Liver (tissue), 9 donors: ENCODE data around the gene TUBB4B. TPM values are rescaled to one million over a fixed set of nuclear protein-coding genes. Genes with fewer than 3 reads are reported as not detected.

Experiments used
- DNase-seq: peaks from one replicate; pipeline ENCODE4 v3.0.0-alpha.2; 2017; ENCODE audit warnings: low spot score
- H3K27ac ChIP-seq, 2 donors: one replicate each; pipeline ENCODE4 v1.7.0; 2013; ENCODE audit warnings: inconsistent platforms in 2 of 2, low read length in 2 of 2, control low read depth in 1 of 2, low read depth in 1 of 2, mild to moderate bottlenecking in 1 of 2
- H3K27me3 ChIP-seq, 4 donors: one replicate each; pipeline versions ENCODE4 v1.6.1 to v1.7.0; 2013; ENCODE audit warnings: low read length in 3 of 4, inconsistent platforms in 1 of 4, mild to moderate bottlenecking in 1 of 4, moderate library complexity in 1 of 4; ENCODE audit not compliant: control insufficient read depth in 4 of 4, insufficient read depth in 4 of 4
- H3K36me3 ChIP-seq, 4 donors: one replicate each; pipeline versions ENCODE4 v1.6.1 to v1.7.0; 2013; ENCODE audit warnings: low read length in 3 of 4, mild to moderate bottlenecking in 3 of 4, low read depth in 1 of 4, moderate library complexity in 1 of 4; ENCODE audit not compliant: control insufficient read depth in 4 of 4, insufficient read depth in 3 of 4
- H3K4me1 ChIP-seq, 4 donors: one replicate each; pipeline versions ENCODE4 v1.6.1 to v1.7.0; 2013; ENCODE audit warnings: low read length in 3 of 4, mild to moderate bottlenecking in 3 of 4, moderate library complexity in 1 of 4; ENCODE audit not compliant: control insufficient read depth in 4 of 4, insufficient read depth in 4 of 4
- H3K4me3 ChIP-seq, 3 donors: one replicate each; pipeline versions ENCODE4 v1.6.1 to v1.7.0; 2013; ENCODE audit warnings: low read length in 3 of 3, control low read depth in 1 of 3, low read depth in 1 of 3, mild to moderate bottlenecking in 1 of 3
- H3K9ac ChIP-seq, 2 donors: one replicate each; pipeline ENCODE4 v1.7.0; 2013; ENCODE audit warnings: low read length in 2 of 2, mild to moderate bottlenecking in 2 of 2, moderate library complexity in 2 of 2, control low read depth in 1 of 2, low read depth in 1 of 2
- H3K9me3 ChIP-seq, 4 donors: one replicate each; pipeline versions ENCODE4 v1.6.1 to v1.7.0; 2013; ENCODE audit warnings: low read length in 3 of 4; ENCODE audit not compliant: control insufficient read depth in 4 of 4
- FOXA2 ChIP-seq: IDR thresholded peaks from 2 replicates; pipeline ENCODE4 v1.6.1; 2016; ENCODE audit warnings: antibody characterized with exemption
- GABPA ChIP-seq, 2 donors: IDR thresholded peaks in 1 of 2; conservative IDR thresholded peaks in 1 of 2; 2 replicates each; pipeline ENCODE4 v1.6.1; 2016; ENCODE audit warnings: antibody characterized with exemption in 2 of 2, mild to moderate bottlenecking in 1 of 2, moderate library complexity in 1 of 2
- HNF4A ChIP-seq, 2 donors: conservative IDR thresholded peaks; 2 replicates each; pipeline ENCODE4 v1.6.1; 2016; ENCODE audit warnings: antibody characterized with exemption in 2 of 2, mild to moderate bottlenecking in 2 of 2
- HNF4G ChIP-seq: IDR thresholded peaks from 2 replicates; pipeline ENCODE4 v1.6.1; 2016; ENCODE audit warnings: antibody characterized with exemption
- RAD21 ChIP-seq, 2 donors: IDR thresholded peaks; 2 replicates each; pipeline ENCODE4 v1.6.1; 2016; ENCODE audit warnings: antibody characterized with exemption in 2 of 2, mild to moderate bottlenecking in 2 of 2
- RXRA ChIP-seq, 2 donors: IDR thresholded peaks; 2 replicates each; pipeline ENCODE4 v1.6.1; 2017 to 2018; ENCODE audit warnings: antibody characterized with exemption in 2 of 2, mild to moderate bottlenecking in 1 of 2
- SP1 ChIP-seq: IDR thresholded peaks from 2 replicates; pipeline ENCODE4 v1.6.1; 2018; ENCODE audit warnings: antibody characterized with exemption, mild to moderate bottlenecking
- YY1 ChIP-seq: IDR thresholded peaks from 2 replicates; pipeline ENCODE4 v1.6.1; 2016; ENCODE audit warnings: antibody characterized with exemption, mild to moderate bottlenecking
- ZBTB33 ChIP-seq: IDR thresholded peaks from 2 replicates; pipeline ENCODE4 v1.6.1; 2016; ENCODE audit warnings: antibody characterized with exemption
- WGBS: extraction: QIAGEN DNeasy Blood & Tissue Kit; methylation state at CpG from one replicate; pipeline ENCODE4 v1.1.7; 2013; 5-methylcytosine and 5-hydroxymethylcytosine counted together
- polyA plus RNA-seq, 2 donors: library from polyadenylated mRNA; stranded (reverse) in 1 of 2; unstranded in 1 of 2; fragments of 200-250 nt in 1 of 2; fragments of >200 nt in 1 of 2; fragmentation: Nextera tagmentation in 1 of 2; extraction: Ambion mirVana in 1 of 2; gene quantifications; one replicate each; pipeline versions ENCODE4 v1.2.1 to v1.2.3, GENCODE V29; 2013 to 2015
- total RNA-seq, 2 donors: library from RNA; depleted of rRNA; stranded (reverse); fragments of >200 nt; gene quantifications; one replicate each; pipeline ENCODE4 v1.2.3, GENCODE V29; 2014
- TF ChIP-seq, protein P1 (sequence below): fragments of 150-350 bp; IDR thresholded peaks from 2 replicates; pipeline ENCODE4 v1.5.1; 2017; ENCODE audit warnings: improper control_type of control experiment, low read depth, low read length; ENCODE audit not compliant: missing input control
- TF ChIP-seq, protein P2 (sequence below): IDR thresholded peaks from 2 replicates; pipeline ENCODE4 v1.6.1; 2016; ENCODE audit warnings: antibody characterized with exemption, mild to moderate bottlenecking
- TF ChIP-seq, protein P3 (sequence below): IDR thresholded peaks from 2 replicates; pipeline ENCODE4 v1.6.1; 2016; ENCODE audit warnings: antibody characterized with exemption
- donor health status: healthy.
- donor health status: healthy.
- donor health status: healthy.
- donor health status: healthy.
- donor health status: healthy.

TUBB4B gene
- total and polyA plus RNA-seq, 4 donors = 173 to 199 (median 185) TPM

DNA sequence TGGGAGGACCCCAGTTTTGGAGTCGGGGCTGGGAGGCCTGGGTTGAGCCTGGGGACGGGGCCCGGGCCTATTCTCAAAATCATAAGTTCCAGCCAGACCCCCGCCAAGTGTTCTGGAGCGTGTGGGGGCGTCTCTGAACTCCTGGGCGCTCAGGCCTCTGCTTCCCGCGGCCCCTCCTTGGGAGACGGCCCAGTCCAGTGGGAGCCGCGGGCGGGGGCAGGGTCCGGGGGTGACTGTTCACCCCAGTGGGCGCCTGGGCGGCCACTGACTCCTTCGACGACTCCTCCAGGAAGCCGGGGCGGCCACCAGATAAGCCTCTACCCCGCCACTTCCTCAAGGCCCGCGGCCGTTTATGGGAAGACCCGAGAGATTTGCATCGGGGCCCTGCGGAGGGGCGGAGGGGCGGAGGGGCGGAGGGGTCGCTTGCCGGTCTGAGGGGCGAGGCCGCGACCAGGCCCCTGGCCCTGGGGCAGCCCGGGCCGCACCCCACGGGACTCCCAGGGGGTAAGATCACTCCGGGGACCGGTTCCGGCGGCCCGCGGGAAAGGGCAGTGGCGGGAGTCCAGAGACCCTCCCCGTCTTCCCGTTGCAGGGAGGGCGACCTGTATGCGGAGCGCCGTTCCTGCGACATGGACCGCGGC lies 37.1 kb downstream of the TUBB4B start:
- WGBS = 26% methylated on average over 54 of the region's 54 CpGs
- peaks cover 3 to 30% (median 11%) of the 10 kb centered on the region in 4 donors for H3K4me1 ChIP-seq
- peak overlapping the region; percentile 12 to 43 for H3K9ac ChIP-seq
- no peaks in the 10 kb centered on the region for H3K9me3 ChIP-seq
- H3K36me3 ChIP-seq = peaks cover 0 to 1% (median 0%) of the 10 kb centered on the region in 4 donors
- H3K27me3 ChIP-seq = no peaks in the 10 kb centered on the region
- TF ChIP-seq YY1 (no peak), HNF4G (no peak), GABPA (IDR thresholded peaks at IDR 0.05 in 1 of 2, conservative IDR thresholded peaks at IDR 0.05 in 1 of 2) (no peak), FOXA2 (no peak), RAD21 (IDR thresholded peaks at IDR 0.05) (no peak), SP1 (no peak), HNF4A (conservative IDR thresholded peaks at IDR 0.05) (no peak)
- TF ChIP-seq, protein P1, sequence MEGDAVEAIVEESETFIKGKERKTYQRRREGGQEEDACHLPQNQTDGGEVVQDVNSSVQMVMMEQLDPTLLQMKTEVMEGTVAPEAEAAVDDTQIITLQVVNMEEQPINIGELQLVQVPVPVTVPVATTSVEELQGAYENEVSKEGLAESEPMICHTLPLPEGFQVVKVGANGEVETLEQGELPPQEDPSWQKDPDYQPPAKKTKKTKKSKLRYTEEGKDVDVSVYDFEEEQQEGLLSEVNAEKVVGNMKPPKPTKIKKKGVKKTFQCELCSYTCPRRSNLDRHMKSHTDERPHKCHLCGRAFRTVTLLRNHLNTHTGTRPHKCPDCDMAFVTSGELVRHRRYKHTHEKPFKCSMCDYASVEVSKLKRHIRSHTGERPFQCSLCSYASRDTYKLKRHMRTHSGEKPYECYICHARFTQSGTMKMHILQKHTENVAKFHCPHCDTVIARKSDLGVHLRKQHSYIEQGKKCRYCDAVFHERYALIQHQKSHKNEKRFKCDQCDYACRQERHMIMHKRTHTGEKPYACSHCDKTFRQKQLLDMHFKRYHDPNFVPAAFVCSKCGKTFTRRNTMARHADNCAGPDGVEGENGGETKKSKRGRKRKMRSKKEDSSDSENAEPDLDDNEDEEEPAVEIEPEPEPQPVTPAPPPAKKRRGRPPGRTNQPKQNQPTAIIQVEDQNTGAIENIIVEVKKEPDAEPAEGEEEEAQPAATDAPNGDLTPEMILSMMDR = no peak
- no peak for DNase-seq
- peak overlapping the region; percentile 85 to 93 for H3K27ac ChIP-seq
- peak overlapping the region; percentile 32 to 60 (median 53) for H3K4me3 ChIP-seq

GRCh38 chr9:137278721-137279711 lies 37.9 kb downstream of the TUBB4B start:
- TF ChIP-seq ZBTB33 = no peak
- TF ChIP-seq, protein P2, sequence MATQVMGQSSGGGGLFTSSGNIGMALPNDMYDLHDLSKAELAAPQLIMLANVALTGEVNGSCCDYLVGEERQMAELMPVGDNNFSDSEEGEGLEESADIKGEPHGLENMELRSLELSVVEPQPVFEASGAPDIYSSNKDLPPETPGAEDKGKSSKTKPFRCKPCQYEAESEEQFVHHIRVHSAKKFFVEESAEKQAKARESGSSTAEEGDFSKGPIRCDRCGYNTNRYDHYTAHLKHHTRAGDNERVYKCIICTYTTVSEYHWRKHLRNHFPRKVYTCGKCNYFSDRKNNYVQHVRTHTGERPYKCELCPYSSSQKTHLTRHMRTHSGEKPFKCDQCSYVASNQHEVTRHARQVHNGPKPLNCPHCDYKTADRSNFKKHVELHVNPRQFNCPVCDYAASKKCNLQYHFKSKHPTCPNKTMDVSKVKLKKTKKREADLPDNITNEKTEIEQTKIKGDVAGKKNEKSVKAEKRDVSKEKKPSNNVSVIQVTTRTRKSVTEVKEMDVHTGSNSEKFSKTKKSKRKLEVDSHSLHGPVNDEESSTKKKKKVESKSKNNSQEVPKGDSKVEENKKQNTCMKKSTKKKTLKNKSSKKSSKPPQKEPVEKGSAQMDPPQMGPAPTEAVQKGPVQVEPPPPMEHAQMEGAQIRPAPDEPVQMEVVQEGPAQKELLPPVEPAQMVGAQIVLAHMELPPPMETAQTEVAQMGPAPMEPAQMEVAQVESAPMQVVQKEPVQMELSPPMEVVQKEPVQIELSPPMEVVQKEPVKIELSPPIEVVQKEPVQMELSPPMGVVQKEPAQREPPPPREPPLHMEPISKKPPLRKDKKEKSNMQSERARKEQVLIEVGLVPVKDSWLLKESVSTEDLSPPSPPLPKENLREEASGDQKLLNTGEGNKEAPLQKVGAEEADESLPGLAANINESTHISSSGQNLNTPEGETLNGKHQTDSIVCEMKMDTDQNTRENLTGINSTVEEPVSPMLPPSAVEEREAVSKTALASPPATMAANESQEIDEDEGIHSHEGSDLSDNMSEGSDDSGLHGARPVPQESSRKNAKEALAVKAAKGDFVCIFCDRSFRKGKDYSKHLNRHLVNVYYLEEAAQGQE = no peak
- no peak for TF ChIP-seq RAD21 (IDR thresholded peaks at IDR 0.05)
- TF ChIP-seq, protein P3, sequence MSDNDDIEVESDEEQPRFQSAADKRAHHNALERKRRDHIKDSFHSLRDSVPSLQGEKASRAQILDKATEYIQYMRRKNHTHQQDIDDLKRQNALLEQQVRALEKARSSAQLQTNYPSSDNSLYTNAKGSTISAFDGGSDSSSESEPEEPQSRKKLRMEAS = no peak
- TF ChIP-seq, protein P1 = no peak
- no peak for TF ChIP-seq YY1
- no peak for TF ChIP-seq HNF4A (conservative IDR thresholded peaks at IDR 0.05)
- no peak for TF ChIP-seq GABPA (IDR thresholded peaks at IDR 0.05 in 1 of 2, conservative IDR thresholded peaks at IDR 0.05 in 1 of 2)
- no peak for TF ChIP-seq RXRA (IDR thresholded peaks at IDR 0.05)
- WGBS = 84% methylated on average over 139 of the region's 139 CpGs
- no peaks in the 10 kb centered on the region for H3K27me3 ChIP-seq
- no peak for DNase-seq
- no peak overlapping the region for H3K9ac ChIP-seq
- no peaks in the 10 kb centered on the region for H3K36me3 ChIP-seq
- no peak overlapping the region for H3K27ac ChIP-seq
- H3K4me1 ChIP-seq = peaks cover 3 to 23% (median 9%) of the 10 kb centered on the region in 4 donors
- H3K9me3 ChIP-seq = no peaks in the 10 kb centered on the region
- H3K4me3 ChIP-seq = peak overlapping the region in 1 of 3 donors; percentile 60
